Measurements from ENCODE around the gene CACNA2D4.

GRCh38 chr12:1822699-1823098 lies 95.8 kb downstream of the CACNA2D4 start:
- TF ChIP-seq POLR2A (IDR thresholded peaks at IDR 0.05; ENCODE audit: low read depth) (no peak), CTCF (IDR thresholded peaks at IDR 0.05) (no peak), POLR2AphosphoS5 (IDR thresholded peaks at IDR 0.05) (no peak), EP300 (IDR thresholded peaks at IDR 0.05) (no peak)

Measured in esophagus muscularis mucosa (tissue), 4 donors.